Activated CD4-positive, alpha-beta T cell treated with anti-CD3 and anti-CD28 coated beads, Interleukin-2, Interleukin-6, amounts not matched to agents 100 ng/mL and 50 ng/mL, durations not matched to agents 16 hours and 8 hours (primary cell): Measurements from ENCODE around the gene ZBTB7B.

Experiments used
- DNase-seq: peaks from one replicate; pipeline ENCODE4 v3.0.0-alpha.2; 2020

ZBTB7B gene

DNA sequence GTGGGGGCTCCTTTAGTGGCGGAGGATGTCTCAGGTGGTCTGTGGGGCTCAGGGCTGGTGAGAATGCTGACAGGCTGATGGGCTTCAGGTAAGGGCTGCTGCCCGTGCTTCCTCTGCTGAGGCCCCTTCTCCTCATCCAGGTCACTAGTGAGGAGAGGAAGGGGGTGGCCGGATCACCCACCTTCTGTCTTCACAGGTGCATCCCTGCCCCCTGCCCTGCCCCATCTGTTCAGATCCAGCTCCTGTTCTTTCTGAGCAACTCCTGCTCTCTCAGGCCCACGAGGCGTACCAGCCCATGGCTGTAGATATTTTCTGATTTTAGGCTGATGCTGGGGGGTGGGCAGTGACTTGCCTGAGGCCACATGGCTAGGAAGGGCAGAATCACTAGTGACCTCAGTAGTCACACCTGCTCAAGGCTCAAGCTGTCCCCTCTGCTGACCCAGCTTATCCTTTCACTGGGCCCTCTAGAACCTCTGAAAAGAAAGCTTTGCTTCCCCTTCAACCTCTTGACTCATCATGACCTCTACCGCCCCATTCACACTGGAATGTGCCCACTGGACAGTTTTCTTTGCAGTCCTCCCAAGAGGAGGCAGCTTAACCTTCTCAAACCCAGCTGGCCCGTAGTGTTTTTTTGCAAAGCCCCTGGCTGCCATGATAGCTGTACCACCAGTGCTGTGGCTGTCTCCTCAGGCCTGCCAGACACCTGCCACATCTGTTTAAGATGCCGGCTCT, 16.2 kb downstream of the ZBTB7B start:
- DNase-seq: no peak

DNA sequence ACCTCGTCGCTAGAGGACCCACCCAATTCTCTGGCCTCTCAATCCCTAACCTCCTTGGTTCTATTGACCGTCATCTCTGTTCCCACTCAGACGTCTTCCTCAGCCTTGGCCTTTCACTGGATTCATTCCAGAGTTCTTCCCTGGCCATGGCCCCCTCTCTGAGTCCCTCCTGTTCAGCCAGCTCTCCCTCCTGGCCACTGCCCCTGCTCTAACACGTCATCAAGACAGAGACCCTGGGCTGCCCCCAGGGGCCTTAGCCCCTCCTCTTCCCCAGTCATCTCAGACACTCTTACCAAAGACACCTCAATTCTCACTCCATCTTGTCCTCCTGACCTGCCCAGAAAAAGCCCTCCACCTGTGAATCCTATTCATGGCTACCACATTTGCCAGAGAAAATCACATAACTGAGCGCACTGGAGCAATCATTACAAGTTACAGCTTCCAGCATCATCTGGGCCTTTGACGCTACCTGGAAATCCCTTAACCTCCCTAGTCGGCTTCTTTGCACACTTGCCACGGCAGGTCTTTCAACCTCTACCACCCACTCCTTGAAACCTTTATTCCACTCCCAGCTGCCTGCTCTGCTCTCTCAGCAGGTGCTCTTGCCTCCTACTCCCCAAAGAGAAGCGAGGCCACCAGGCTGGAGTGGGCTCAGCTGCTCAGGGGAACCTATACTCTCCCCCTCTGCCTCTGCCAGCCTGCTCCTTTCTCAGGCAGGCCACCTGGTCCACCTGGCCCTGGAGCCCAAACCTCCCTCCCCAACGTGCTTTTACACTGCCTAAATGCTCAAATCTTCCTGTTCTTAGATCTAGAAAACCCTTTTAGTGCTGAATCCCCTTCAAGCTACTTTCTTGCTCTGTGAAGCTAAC, 17.0 kb downstream of the ZBTB7B start:
- no peak for DNase-seq

DNA sequence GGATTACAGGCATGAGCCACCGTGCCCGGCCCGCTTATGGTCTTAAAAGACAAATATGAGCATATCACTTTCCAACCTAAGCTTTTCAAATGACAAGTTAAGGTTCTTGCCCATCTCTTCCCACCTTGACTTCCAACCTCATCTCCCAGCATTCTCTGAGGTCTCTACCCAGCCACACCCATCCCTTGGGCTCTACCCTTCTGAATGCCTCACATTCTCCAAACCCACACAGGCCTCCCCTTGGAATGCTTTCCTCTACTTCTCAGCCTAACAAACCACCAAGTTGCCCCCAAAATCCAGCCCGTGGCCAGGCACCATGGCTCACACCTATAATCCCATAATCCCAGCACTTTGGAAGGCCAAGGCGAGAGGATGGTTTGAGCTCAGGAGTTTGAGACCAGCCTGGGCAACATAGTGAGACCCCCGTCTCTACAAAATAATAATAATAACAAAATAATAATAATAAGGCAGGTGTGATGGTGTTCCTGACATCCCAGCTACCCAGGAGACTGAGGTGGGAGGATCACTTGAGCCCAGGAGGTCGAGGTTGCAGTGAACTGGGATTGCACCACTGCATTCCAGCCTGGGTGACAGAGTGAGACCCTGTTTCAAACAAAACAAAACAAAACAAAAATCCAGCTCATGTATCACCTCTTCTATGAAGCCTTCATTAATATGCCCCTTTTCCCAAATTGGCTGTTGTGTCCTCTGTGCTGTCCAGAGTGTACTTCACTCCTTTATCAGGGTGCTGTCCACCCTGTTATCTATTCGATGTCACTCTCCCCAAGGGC, 19.7 kb downstream of the ZBTB7B start:
- no peak for DNase-seq

DNA sequence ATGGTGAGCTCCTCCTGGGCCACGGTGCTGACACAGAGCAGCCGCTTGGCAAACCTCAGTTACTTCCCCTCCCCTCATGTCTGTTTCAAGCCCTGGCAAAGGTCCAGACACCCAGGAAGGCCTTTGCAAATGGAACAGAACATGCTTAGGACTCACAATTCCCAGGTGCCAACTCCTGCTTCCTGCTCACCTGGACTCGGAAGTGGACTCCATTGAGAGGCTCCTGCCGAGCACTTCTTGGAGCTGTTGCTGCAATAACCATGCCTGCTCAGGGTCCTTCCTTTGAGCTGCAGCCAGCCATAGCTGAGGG, 20.3 kb downstream of the ZBTB7B start:
- DNase-seq: no peak

DNA sequence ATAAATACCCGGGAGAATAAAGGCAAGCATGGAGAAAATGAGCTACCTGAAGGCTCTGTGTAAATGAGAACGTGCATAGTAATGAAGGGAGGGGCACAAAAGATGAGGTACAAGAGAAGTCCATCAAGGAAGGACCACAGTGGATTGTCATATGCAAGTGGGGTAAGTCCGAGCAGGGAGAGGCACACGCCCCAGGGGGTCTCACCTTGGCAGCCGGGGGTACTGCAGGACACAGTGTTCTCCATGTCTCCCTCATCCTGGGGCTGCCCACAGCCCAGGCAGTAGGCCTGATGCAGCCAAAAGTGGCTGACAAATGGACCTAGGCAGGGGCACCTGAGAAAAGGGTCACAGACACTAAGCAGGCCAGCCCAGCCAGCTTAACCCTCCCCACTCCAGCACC, 21.0 kb downstream of the ZBTB7B start:
- DNase-seq: no peak

DNA sequence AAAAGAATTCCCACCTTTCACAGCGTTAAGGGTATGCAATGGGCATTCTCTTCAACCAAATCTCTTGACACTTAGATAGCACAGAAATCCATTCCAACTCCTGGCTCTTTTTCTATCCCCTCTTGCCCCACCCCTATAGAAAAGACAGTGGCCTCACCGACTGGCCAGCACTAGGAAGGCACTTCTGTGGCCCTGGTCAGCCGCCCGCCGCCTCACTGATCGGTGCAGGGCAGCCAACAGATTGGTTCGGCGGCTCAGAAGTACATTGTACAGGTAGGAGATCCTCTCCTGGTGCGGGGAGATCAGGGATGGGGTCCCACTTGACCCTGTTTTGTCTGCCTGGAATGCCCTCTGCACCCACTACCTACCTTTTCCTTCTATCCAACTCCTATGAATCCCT, 21.7 kb downstream of the ZBTB7B start:
- no peak for DNase-seq

DNA sequence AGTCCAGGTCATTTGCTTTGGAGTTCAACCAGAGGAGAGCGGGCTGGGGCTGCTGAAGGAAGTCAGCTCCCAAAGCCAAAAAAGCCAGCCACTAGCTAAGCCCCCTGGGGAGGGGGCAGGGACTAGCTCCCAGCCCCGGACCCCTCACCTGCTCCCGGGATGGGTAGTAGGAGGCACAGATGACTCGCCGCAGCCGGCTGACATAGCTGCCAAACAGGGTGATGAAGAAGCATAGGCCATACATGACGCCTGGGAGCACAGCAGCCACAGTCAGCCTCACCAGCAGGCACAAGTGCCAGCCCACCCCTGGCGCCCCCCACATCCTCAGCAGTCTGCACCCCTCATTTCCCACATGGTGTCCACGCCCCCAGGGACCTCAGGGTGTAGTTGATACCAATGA, 23.6 kb downstream of the ZBTB7B start:
- no peak for DNase-seq

DNA sequence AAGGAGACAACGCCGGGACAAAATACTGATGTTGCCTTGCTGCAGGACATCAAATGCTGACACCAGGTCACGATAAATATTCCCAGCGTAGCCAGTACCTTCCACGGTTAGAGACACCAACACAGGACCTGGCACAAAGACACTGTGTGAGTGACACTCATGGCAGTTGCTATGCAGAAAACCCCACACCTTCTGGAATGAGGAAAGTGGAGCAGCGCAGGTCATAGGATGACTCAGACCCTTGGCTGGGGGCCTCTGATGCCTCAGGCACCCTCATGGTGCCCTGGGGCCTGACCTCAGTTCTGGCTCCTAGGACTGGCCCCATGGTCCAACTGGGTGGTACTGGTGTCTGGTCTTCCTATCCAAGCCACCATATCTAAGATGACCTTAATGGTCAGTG, 24.0 kb downstream of the ZBTB7B start:
- DNase-seq: no peak

DNA sequence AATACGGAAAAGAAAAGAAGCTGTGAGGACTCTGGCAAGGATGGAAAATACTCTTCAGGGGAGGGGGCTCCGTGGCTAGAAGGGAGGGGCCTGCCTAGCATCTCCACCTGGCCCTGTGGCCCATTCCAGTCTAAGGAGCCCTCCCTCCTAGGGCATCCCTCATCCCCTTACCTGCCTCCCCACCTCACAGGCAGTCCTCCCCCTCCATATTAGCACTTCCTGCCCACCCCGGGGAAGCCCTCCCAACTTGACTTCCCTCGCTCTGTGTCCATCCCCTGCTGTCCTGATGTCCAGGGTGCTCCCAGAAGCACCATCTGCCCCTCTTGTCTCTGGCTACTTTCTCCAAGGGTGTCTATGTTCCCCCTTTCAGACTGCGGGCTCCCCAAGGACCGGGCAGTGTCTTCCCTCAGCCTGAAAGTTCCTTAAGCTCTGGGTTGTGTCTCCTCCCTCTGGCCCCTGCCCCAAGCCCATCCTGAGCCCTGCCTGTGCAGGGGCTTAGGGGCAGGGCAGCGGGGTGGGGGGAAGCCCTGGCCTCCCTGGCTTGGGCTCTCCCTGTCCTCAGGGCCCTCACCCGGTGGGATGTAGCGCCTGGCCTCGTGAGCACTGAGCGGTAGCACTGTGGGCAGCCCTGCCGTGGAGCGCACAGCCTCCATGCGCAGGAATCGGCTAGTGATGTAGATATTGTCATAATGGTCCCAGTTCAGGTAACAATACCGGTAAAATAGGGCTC, 27.1 kb downstream of the ZBTB7B start:
- no peak for DNase-seq

DNA sequence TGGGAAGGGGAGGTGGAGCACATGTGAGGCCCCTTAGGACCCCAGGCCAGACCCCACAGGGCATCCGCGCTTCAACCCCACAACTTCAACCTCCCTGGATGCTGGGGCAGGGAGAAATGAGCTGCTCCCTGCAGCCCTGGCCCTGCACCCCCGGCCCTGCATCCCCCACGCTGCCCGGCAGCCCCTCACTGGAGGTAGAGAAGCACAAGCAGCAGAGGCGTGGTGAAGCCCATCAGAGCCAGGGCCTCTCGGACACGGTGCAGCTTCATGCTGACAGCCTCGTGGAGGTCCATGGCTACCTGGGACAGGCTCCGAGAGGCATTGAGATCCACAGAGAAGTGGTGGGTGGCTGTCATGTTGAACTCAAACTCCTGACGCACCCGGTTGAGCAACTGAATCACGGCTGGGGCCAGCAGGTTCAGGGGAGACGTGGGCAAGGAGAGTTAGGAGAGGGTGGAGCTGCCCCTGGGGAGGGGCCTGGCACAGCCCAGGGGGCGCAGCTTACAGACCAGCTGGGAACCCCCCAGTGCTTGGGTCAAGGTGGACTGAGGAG, 27.7 kb downstream of the ZBTB7B start:
- no peak for DNase-seq

DNA sequence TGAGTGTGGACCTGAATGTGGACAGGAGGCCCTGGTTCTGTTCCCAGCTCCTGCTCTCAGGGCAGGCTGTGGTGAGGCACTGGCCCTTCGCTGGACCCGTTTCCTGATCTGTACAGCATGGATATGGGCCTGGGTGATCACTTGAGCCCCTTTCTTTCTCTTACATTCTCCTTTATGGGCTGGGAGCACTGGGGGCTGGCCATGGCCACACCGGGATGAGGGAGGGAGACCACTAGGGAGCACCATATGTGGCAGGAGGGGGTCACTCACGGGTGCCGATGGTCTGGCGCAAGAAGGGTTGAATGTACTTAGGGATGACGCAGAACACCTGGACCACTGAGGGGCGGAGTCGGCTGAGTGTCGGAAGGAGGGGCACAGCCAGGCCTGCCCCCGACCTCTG, 28.3 kb downstream of the ZBTB7B start:
- no peak for DNase-seq

DNA sequence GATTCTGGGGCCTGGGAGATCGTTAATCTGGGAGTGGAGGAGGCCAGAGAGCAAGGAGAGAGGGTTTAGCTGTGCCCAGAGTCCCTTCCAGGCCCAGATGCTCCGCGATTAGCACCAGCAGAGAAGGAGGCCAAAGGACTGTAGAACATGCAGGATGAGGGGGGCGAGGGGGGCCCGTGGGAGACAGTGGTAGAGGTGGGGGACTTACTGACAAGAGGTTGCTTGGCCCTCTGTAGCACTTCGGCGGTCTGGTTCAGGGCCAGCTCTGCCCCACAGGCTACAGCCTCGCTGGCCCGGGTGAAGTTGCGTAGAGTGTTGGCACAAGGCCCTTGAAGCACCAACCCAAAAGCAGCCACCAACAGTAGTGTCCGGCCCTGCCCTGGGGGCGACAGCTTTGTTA, 30.3 kb downstream of the ZBTB7B start:
- DNase-seq: no peak

DNA sequence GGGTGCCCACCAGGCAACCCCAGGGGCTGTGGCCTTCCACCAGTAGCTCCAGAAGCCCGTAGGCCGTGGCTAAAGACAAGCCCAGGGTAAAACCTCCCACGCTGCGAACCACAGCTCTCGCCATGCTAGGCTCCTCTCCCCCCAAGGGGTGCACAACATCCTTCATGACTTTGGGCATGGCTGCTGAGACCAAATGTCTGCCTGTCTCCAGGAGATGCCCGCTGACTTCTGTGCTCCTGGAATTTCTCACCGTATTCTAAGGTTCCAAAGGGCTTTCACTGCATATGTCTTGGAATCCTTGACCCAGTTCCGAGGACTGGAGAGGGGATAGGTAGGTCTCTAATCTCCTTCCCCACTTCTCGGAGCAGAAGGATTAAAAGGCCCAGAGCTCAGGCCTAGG, 30.9 kb downstream of the ZBTB7B start, which contains the start of the genes DCST1 and DCST2:
DCST1 (plus strand) TSS at position 301 of the 400 bp plus-strand sequence. CDS start 213 bp downstream, outside the sequence.
DCST2 (minus strand) TSS at position 258 of the 400 bp plus-strand sequence; CDS start at position 178, 80 bp downstream.
- DNase-seq: no peak

DNA sequence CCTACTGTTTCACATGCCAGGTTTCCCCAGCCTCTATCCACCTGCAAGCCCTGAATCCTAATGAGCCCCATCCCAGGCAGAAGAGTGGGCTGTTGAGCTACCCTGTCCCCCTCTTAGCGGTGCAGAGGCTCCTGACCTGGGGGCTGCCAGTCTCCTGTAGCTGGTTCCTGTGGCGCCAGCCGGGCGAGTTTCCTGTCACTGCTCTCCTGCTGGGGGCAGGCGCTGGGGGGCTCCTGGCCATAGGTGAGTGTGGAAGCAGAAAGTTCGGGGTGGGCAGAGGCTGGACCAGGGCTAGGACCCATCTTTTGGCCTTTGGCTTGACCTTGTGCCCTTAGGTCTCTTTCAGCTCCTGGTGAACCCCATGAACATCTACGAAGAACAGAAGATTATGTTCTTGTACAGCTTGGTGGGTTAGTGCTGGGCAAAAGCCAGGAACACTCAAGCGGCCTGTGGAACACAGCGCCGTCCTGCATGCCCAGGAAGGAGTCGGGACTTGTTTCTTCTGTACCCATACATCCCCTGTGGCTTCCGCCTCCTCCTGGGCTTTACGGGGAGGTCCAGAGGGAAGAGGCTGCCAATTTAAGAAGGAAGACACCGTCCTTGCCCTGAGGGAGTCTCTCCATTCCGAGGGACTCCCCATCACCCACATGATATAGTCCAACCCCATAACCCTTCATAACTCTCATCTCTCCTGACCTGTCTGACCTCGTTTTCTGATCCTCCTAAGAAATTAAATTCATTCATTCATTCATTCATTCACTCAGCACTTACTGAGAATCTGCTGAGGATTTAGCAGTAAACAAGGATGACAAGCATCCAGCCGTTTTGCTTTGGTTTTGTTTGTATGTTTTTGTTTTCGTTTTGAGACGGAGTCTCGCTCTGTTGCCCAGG, 32.0 kb downstream of the ZBTB7B start:
- no peak for DNase-seq

DNA sequence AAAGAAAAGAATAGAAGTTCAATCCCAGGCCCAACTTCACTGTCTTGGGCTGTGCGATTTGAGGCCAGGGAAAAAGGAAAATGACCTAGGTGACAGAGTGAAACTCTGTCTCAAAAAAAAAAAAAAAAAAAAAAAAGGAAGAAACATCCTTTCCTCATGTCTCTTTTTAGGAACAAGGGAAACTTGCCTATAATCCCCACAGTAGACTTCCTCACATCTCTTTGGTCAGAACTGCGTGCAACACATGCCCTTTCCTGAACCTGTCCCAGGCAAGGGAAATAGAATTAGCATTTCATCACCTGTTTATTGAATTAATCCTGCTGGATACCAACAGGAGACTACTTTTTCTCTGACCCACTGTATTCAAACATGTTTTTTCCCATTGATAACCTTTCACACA, 33.3 kb downstream of the ZBTB7B start:
- no peak for DNase-seq

DNA sequence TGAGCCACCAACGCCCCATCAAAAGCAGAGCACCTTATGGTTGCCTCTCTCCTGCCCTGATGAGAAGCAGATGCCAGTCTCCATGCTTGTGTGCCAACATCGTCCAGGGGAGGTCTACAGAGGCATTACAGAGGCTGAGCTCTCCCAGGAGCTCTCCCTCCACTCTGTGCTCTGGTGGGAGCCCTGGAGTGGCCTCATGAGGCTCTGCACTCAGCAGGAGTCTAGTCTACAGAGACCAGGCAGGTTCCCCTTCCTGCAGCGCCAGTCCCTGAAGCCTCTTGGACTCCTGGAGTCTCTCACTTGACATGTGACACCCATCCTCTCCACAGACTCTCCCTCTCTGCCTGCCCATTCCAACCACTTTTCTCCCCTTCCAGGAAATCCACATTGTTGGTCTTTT, 34.4 kb downstream of the ZBTB7B start:
- no peak for DNase-seq

DNA sequence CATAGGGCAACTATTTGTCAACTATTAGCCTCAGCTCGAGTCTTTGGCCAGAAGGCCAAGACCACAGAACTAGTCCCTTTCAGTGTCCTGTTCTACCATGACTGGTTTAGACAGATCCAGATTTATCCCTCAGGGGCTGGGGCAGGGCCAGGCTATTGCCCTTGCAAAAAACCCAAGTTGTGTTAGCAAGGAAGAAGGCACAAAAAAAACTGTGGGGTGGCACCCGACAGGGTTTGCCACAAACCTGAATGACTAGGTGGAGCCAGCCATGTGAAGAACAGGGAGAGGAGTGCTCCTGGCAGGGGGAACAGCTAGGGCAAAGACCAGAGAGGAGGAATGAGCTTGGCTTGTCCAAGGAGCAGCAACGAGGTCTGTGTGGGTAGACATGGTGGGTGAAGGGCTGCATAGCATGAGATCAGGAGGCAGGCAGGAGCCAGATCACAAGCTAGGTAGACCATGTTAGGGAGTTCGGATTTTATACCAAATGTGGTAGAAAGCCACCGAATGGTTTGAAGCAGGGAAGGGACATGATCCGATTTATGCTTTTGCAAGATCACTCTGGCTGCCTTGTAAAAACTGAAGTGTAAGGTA, 35.3 kb downstream of the ZBTB7B start:
- no peak for DNase-seq

DNA sequence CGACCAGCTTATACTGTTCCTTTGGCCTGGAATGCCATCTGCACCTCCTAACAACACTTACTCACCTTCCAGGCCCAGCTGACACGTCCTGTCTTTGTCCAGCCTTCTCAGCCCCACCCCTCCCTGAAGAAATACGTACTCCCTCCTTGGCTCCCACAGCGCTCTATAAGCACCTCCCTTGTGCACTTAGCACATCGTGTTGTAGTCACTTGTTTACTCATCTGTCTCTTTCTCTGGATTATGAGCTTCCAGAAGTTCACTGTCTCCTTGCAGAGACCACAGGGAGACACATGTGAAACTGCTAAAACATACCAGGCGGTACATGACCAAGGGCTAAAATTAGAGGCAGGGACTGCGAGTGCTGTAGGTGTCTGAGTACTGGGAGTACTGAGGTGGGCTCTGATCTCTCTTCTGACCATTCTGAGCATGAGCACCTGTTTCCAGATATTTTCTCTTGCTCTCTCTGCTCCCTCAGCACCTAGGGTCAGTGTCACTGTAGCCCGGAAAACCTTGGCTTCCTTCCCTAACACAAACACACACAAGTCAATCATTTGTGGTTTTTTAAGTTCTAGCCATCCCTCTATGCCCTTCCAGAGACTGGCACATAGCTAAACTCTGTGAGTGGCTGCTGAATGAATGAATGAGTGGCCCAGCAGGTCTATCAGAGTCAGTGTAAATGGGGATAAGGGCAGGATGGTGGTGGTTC, 36.2 kb downstream of the ZBTB7B start:
- DNase-seq: no peak

DNA sequence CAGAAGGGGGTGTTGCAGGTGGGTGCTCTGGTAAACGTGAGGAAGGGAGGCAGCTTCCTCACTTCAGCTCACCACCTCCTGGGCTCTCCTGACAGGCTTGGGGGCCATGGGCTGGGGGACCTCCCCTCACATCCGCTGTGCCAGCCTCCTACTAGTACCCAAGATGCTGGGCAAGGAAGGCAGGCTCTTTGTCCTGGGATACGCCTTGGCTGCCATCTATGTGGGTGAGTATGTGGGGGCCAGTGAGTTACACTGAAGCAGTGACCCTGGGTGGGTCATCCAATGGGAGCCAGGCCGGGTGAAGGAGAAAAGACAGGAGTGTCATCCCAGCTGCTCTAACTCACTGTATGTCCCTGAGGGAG, 36.7 kb downstream of the ZBTB7B start:
- DNase-seq: no peak

DNA sequence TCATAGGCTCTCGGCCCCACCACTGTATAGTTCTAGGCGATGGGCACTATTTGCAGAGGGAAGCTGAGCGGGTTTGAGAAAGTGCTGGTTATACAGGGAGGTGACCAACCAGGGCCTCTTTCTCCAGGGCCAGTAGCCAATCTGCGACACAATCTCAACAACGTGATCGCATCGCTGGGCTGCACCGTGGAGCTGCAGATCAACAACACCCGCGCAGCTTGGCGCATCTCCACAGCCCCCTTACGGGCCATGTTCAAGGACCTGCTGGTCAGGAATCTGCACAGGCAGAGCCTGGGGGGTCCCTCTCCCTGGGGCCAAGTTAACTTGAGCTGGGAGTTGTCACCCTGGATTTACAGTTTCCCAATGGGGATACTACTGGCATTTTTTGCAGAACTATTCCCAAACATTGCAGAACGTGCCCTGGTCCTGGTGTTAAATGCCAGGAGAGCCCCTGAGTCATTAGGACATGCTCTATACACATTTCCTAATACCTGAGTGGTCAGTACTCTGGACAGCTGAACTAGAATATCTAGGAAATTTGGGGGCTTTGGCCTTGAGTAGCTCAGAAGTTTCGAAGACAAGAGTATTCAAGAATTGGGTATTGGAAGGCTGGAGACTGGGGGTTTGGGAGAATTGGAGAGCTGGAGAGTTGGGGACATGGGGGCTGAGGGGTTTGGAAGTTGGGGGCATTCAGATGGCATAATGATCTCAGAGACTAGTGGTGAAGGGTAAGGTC, 37.9 kb downstream of the ZBTB7B start:
- DNase-seq: no peak
